Right ventricle myocardium inferior (tissue), 1 donor: ENCODE results near the gene NDUFB2. TPM values are rescaled to one million over a fixed set of nuclear protein-coding genes. Genes with fewer than 3 reads are reported as not detected.
"Not testable (repeated sequence)": the region's sequence is repeated elsewhere in the genome, so short reads cannot be mapped to it uniquely, and the experiment has no call there.

ENCODE experiments used
- ATAC-seq: fragments of 200-7000 bp; cut with Tn5 transposase; one replicate; pipeline ENCODE4 v1.9.1; 2020; ENCODE audit warnings: mild to moderate bottlenecking, moderate library complexity
- DNase-seq: peaks from one replicate; pipeline ENCODE4 v3.0.0; 2021; ENCODE audit errors: missing footprints
- intact Hi-C: fragments of 100-400 bp; cut with DNase I; formaldehyde crosslinking; loops from one replicate; pipeline ENCODE4 v1.11.0; 2022
- total RNA-seq: library from RNA; stranded (reverse); fragmentation: NEBNext Ultra II Directional; extraction: Animal tissue kit (Norgen Biotek cat#: 25700); gene quantifications from one replicate; pipeline ENCODE4 v1.2.1, GENCODE V29; 2021
- donor health status: DM: no; HTN: yes; CAD: no; lungs with severe emphysema.

The NDUFB2 gene
- total RNA-seq, 1 donor from 2014 or later = 744 TPM

DNA sequence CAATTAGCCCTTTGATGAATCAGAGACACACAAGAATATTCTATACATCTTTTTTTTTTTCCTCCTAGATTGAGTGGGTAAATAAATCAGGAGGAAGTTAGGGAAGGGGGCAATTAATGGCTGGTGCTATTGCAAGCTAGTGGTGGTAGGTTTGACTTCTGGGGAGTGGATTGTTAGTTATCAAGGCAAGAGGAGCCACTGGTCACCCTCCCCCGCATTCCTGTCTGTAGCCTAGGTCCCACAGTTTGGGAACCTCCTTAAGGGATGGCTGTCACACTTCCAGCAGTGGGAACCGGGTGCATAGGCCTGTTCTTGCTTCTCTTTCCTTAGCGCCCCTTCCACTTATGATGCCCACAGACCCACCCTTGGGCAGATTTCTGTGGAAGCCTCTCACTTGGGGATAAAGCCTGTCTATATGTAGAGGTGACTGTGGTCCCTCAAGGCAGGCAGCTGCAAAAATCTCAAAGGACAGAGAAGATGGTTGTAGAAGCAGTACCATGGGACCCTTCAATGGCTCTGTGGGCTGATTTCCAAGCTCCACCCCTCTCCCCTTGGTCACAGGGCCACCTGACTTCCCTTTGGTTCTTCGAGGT, 26.1 kb upstream of the NDUFB2 start:
- ATAC-seq = no peak
- DNase-seq = no peak
- intact Hi-C loops = loop anchor here (5.0 kb wide), 1 partner anchor 342 kb away; the partner anchor contains the start of gene MRPS33

GRCh38 chr7:140671966-140672365, 24.5 kb upstream of the NDUFB2 start:
- DNase-seq = no peak
- ATAC-seq = no peak
- intact Hi-C loops = loop anchor here (5.0 kb wide), 1 partner anchor 340 kb away; the partner anchor contains the start of gene MRPS33

- intact Hi-C loops = loop anchor here (5.0 kb wide), 1 partner anchor 340 kb away; the partner anchor contains the start of gene MRPS33
- peak; percentile 81 for DNase-seq
- peak; percentile 63 for ATAC-seq
These were observed 24.0 kb upstream of the NDUFB2 start, which contains the start of gene ADCK2 for GRCh38 chr7:140672382-140673062. TSS of gene ADCK2 (plus strand) at chr7:140672945. CDS start at chr7:140673331, 386 bp downstream.

GRCh38 chr7:140673063-140673773, 23.3 kb upstream of the NDUFB2 start:
- DNase-seq (peak; percentile 74), ATAC-seq (peak; percentile 47)
- intact Hi-C loops = loop anchor here (5.0 kb wide), 1 partner anchor 339 kb away; the partner anchor contains the start of gene MRPS33

- ATAC-seq = peak; percentile 24
- intact Hi-C loops = loop anchor here (5.0 kb wide), 1 partner anchor 339 kb away; the partner anchor contains the start of gene MRPS33
- no peak for DNase-seq
These were observed 22.7 kb upstream of the NDUFB2 start for GRCh38 chr7:140673774-140674155.

GRCh38 chr7:140674356-140674800, 22.1 kb upstream of the NDUFB2 start:
- intact Hi-C loops = loop anchor here (5.0 kb wide), 1 partner anchor 338 kb away; the partner anchor contains the start of gene MRPS33

GRCh38 chr7:140674899-140675701, 21.4 kb upstream of the NDUFB2 start:
- DNase-seq = no peak
- ATAC-seq = peak; percentile 70
- intact Hi-C loops = loop anchor here (5.0 kb wide), 1 partner anchor 337 kb away; the partner anchor contains the start of gene MRPS33

More at GRCh38 chr7:140674356-140674800, 22.1 kb upstream of the NDUFB2 start:
- ATAC-seq = no peak
- DNase-seq = no peak

GRCh38 chr7:140675726-140676125, 20.8 kb upstream of the NDUFB2 start:
- ATAC-seq (no peak), DNase-seq (no peak)
- intact Hi-C loops = no loop called here

GRCh38 chr7:140676306-140676705, 20.2 kb upstream of the NDUFB2 start:
- intact Hi-C loops = no loop called here
- ATAC-seq = no peak
- DNase-seq = no peak

DNA sequence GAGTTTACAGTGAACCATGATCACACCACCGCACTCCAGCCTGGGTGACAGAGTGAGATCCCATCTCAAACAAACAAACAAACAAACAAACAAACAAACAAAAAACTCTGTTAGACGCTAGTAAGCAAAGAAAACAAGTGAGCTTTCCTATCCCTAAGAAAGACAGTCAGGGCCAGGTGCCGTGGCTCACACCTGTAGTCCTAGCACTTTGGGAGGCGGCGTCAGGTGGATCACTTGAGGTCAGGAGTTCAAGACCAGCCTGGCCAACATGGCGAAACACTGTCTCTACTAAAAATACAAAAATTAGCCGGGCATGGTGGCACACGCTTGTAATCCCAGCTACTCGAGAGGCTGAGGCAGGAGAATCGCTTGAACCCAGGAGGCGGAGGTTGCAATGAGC, 19.6 kb upstream of the NDUFB2 start:
- DNase-seq, ATAC-seq, intact Hi-C loops: not testable (repeated sequence)

GRCh38 chr7:140677496-140677895, 19.0 kb upstream of the NDUFB2 start:
- no peak for DNase-seq
- no peak for ATAC-seq

DNA sequence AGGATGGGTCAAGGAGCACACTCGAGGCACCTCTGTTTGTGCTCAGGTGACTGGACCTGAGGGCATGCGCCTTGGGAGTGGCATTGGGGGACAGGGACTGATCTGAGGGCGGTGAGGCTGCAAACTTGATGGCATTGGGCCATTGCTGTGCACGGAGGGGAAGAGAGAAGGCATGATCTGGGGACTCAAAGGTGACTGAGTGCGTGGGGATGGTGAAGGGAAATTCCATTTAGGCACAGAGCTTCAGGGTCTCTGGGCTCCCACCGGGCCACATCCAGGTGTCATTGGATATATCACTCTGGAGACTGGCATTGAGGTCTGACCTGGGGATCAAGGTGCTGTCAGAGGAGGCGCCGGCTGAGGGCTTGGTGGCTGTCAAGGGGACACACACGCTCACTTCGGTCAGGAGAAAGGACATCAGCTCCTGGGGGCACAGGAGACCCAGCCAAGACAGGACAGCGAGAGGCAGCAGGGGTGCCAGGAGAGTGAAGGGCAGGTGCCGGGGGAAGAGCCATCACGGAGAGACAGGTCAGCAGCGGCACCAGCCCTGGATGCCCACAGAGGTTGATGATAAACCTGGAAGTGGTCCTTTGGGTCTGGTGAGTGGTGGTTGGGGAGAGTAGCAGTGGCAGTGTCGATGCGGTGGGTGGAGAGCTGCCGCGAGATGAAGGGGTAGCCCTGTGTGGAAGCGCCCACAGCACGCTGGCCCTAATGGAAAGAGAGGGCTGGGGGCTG, 18.3 kb upstream of the NDUFB2 start:
- intact Hi-C loops = no loop called here
- DNase-seq (no peak), ATAC-seq (no peak)

More at GRCh38 chr7:140677496-140677895, 19.0 kb upstream of the NDUFB2 start:
- intact Hi-C loops = no loop called here

DNA sequence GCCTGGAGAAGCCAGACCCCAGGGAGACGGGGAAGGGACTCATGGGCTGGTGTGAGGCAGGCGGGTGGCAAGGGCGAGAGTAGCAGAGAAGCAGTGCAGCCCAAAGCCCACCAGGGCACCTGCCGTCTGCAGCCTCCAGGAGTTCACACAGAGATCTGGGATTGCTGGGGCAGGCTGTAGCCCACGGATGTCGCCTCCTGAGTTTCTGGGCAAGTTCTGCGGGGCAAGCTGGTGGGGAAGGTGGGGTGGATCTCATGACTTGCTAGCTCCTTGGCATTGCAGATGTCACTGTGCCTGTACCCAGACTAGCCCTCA, 17.7 kb upstream of the NDUFB2 start:
- DNase-seq (no peak), ATAC-seq (no peak)
- intact Hi-C loops = no loop called here

DNA sequence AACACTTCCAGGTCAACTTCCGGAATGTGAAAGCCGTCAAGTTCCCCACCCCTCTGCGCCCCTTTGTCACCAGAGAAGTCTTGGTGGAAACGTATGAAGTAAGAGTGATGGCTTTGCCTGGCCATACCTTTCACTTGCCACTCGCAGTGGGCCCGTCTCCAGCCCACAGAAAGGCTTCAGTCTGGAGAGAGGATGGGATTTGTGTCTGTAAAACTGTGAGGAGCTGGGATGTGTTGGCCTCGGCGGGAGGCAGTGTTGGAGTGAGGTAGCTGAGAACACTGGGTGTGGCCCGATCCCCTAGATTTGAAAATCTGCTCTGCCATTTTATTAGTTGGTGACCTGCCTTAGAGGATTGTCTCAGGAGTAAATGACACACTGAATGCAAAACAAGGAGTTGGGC, 17.3 kb upstream of the NDUFB2 start:
- DNase-seq (no peak), ATAC-seq (no peak)
- intact Hi-C loops = no loop called here

GRCh38 chr7:140680886-140681285, 15.6 kb upstream of the NDUFB2 start:
- intact Hi-C loops = no loop called here
- DNase-seq (no peak), ATAC-seq (no peak)

GRCh38 chr7:140681766-140682165, 14.7 kb upstream of the NDUFB2 start:
- intact Hi-C loops = no loop called here
- ATAC-seq (no peak), DNase-seq (no peak)

- intact Hi-C loops = no loop called here
- no peak for ATAC-seq
- DNase-seq = no peak
These were observed 12.9 kb upstream of the NDUFB2 start for GRCh38 chr7:140683657-140684056.
